GM13976 (cell line): Measurements from ENCODE around the gene VWCE.
A peak's percentile ranks its signal among the peaks of the same experiment; 100 is the strongest.
"Not testable (repeated sequence)": the region's sequence is repeated elsewhere in the genome, so short reads cannot be mapped to it uniquely, and the experiment has no call there.

Experiments
- DNase-seq: peaks from one replicate; pipeline ENCODE4 v3.0.0; 2012; ENCODE audit warnings: low spot score
- CTCF ChIP-seq: IDR thresholded peaks from 2 replicates; pipeline ENCODE4 v1.5.1; 2012; ENCODE audit warnings: borderline replicate concordance, mild to moderate bottlenecking; ENCODE audit not compliant: insufficient read depth; ENCODE audit errors: extremely low read depth, missing control alignments, control extremely low read depth
- in situ Hi-C: fragments of 300-500 bp; cut with MboI; formaldehyde crosslinking; loops from one replicate; pipeline ENCODE4 v1.12.0; 2022; ENCODE audit warnings: low sequenced_read_pairs, mixed read lengths, inconsistent platforms; ENCODE audit not compliant: unreplicated experiment

The VWCE gene

GRCh38 chr11:61254403-61255025 lies 40.6 kb downstream of the VWCE start:
- peak; percentile 92 for DNase-seq
- in situ Hi-C loops: no loop called here
- TF ChIP-seq CTCF: peak; percentile 87

GRCh38 chr11:61252332-61252731 lies 42.8 kb downstream of the VWCE start:
- in situ Hi-C loops, DNase-seq: not testable (repeated sequence)

- in situ Hi-C loops, DNase-seq: not testable (repeated sequence)
Observed at GRCh38 chr11:61250796-61251765, 44.0 kb downstream of the VWCE start.

GRCh38 chr11:61249201-61249600 lies 45.9 kb downstream of the VWCE start:
- in situ Hi-C loops, DNase-seq: not testable (repeated sequence)

GRCh38 chr11:61248071-61248470 lies 47.0 kb downstream of the VWCE start:
- in situ Hi-C loops, DNase-seq: not testable (repeated sequence)

- DNase-seq, in situ Hi-C loops: not testable (repeated sequence)
Observed at GRCh38 chr11:61245284-61245964, 49.7 kb downstream of the VWCE start.

- in situ Hi-C loops, DNase-seq: not testable (repeated sequence)
Observed at GRCh38 chr11:61241526-61241925, 53.6 kb downstream of the VWCE start.

- DNase-seq, in situ Hi-C loops: not testable (repeated sequence)
Observed at GRCh38 chr11:61240875-61241274, 54.2 kb downstream of the VWCE start, which contains the start of gene PGA5. TSS of gene PGA5 (plus strand) at chr11:61241175. CDS start at chr11:61241227, 52 bp downstream.

- DNase-seq, in situ Hi-C loops: not testable (repeated sequence)
Observed at GRCh38 chr11:61240288-61240687, 54.8 kb downstream of the VWCE start.

GRCh38 chr11:61237130-61237529 lies 58.0 kb downstream of the VWCE start:
- in situ Hi-C loops, DNase-seq: not testable (repeated sequence)

GRCh38 chr11:61232548-61233145 lies 62.5 kb downstream of the VWCE start:
- in situ Hi-C loops, DNase-seq: not testable (repeated sequence)

- in situ Hi-C loops, DNase-seq: not testable (repeated sequence)
Observed at GRCh38 chr11:61231585-61231984, 63.5 kb downstream of the VWCE start.

GRCh38 chr11:61231033-61231432 lies 64.1 kb downstream of the VWCE start:
- in situ Hi-C loops, DNase-seq: not testable (repeated sequence)

- DNase-seq, in situ Hi-C loops: not testable (repeated sequence)
Observed at GRCh38 chr11:61229458-61229857, 65.7 kb downstream of the VWCE start.

- in situ Hi-C loops, DNase-seq: not testable (repeated sequence)
Observed at GRCh38 chr11:61226457-61227137, 68.5 kb downstream of the VWCE start.

- DNase-seq, in situ Hi-C loops: not testable (repeated sequence)
Observed at GRCh38 chr11:61222692-61223091, 72.4 kb downstream of the VWCE start.
